ENCODE measurements around the gene DPYSL5. TPM values are rescaled to one million over a fixed set of nuclear protein-coding genes. Genes with fewer than 3 reads are reported as not detected.
A peak's percentile ranks its signal among the peaks of the same experiment; 100 is the strongest.

DPYSL5 gene
- total RNA-seq, 4 donors from 2014 or later: 0.13 to 0.50 (median 0.41) TPM

DNA sequence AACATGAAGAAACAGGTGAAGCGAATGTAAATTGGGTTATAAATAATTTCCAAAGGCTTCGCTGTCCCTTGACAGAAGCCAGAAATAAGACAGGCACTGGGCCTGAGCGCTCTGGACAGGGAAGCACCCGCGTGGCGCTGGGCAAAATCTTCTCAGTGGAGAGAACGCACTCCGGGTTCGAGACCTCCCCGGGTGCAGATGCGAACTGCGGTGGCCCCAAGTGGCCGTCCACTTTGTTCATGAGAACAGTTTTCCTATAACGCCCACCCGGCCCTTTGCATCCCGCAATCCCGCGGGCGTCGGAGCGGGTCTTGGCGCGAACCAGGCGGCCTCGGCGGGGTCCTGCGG is 651 bp upstream of the DPYSL5 start:
- no peaks in the 10 kb centered on the region for H3K36me3 ChIP-seq
- TF ChIP-seq EP300 (IDR thresholded peaks at IDR 0.05) (no peak), CTCF (IDR thresholded peaks at IDR 0.05) (no peak), POLR2AphosphoS5 (IDR thresholded peaks at IDR 0.05) (no peak), POLR2A (IDR thresholded peaks at IDR 0.05; ENCODE audit: low read depth) (no peak)
- H3K9me3 ChIP-seq: no peaks in the 10 kb centered on the region
- peaks cover 18 to 97% (median 54%) of the 10 kb centered on the region in 4 donors for H3K27me3 ChIP-seq
- peak overlapping the region; percentile 49 to 56 (median 50) for H3K4me3 ChIP-seq
- H3K27ac ChIP-seq (replicated peaks in 1 of 4): no peak overlapping the region
- peak; percentile 10 for DNase-seq (ENCODE audit: extremely low spot score)
- peaks cover 35 to 42% (median 41%) of the 10 kb centered on the region in 4 donors for H3K4me1 ChIP-seq
- 5% methylated on average over 20 of the region's 27 CpGs for WGBS
- intact Hi-C loops (cut with DNase I): no loop called here

GRCh38 chr2:26848336-26849055 is 564 bp downstream of the DPYSL5 start:
- whole genome bisulfite sequencing: 3% methylated on average over 28 of the region's 75 CpGs
- TF ChIP-seq POLR2AphosphoS5 (IDR thresholded peaks at IDR 0.05): no peak
- no peak for TF ChIP-seq CTCF (IDR thresholded peaks at IDR 0.05)
- no peak for TF ChIP-seq POLR2A (IDR thresholded peaks at IDR 0.05; ENCODE audit: low read depth)
- no peak for TF ChIP-seq EP300 (IDR thresholded peaks at IDR 0.05)
- H3K27me3 ChIP-seq: peaks cover 18 to 98% (median 54%) of the 10 kb centered on the region in 4 donors
- peak overlapping the region; percentile 49 to 56 (median 50) for H3K4me3 ChIP-seq
- intact Hi-C loops (cut with DNase I): no loop called here
- no peaks in the 10 kb centered on the region for H3K36me3 ChIP-seq
- DNase-seq (ENCODE audit: extremely low spot score): peak; percentile 81
- H3K27ac ChIP-seq (replicated peaks in 1 of 4): no peak overlapping the region
- peaks cover 40 to 42% (median 41%) of the 10 kb centered on the region in 4 donors for H3K4me1 ChIP-seq
- H3K9me3 ChIP-seq: no peaks in the 10 kb centered on the region

GRCh38 chr2:26849056-26849999 is 1.4 kb downstream of the DPYSL5 start:
- DNase-seq (ENCODE audit: extremely low spot score): peak; percentile 91
- Histone ChIP-seq H3K4me3 (peak overlapping the region; percentile 49 to 56 (median 50)), H3K4me1 (peaks cover 40 to 42% (median 41%) of the 10 kb centered on the region in 4 donors), H3K9me3 (no peaks in the 10 kb centered on the region), H3K27ac (replicated peaks in 1 of 4) (no peak overlapping the region), H3K27me3 (peaks cover 18 to 92% (median 54%) of the 10 kb centered on the region in 4 donors), H3K36me3 (no peaks in the 10 kb centered on the region)
- TF ChIP-seq POLR2AphosphoS5 (IDR thresholded peaks at IDR 0.05) (no peak), CTCF (IDR thresholded peaks at IDR 0.05) (no peak), POLR2A (IDR thresholded peaks at IDR 0.05; ENCODE audit: low read depth) (no peak), EP300 (IDR thresholded peaks at IDR 0.05) (no peak)
- 1% methylated on average over 30 of the region's 75 CpGs for WGBS
- intact Hi-C loops (cut with DNase I): no loop called here

- Histone ChIP-seq H3K27ac (replicated peaks in 1 of 4) (no peak overlapping the region), H3K4me1 (peaks cover 40 to 42% (median 41%) of the 10 kb centered on the region in 4 donors), H3K4me3 (peak overlapping the region in 3 of 4 donors; percentile 49 to 56 (median 50)), H3K27me3 (peaks cover 18 to 91% (median 50%) of the 10 kb centered on the region in 4 donors), H3K36me3 (no peaks in the 10 kb centered on the region), H3K9me3 (no peaks in the 10 kb centered on the region)
- peak; percentile 83 for DNase-seq (ENCODE audit: extremely low spot score)
- 50% methylated on average over 8 of the region's 25 CpGs for WGBS
- intact Hi-C loops (cut with DNase I): no loop called here
- TF ChIP-seq CTCF (IDR thresholded peaks at IDR 0.05): no peak
- TF ChIP-seq POLR2A (IDR thresholded peaks at IDR 0.05; ENCODE audit: low read depth): no peak
- TF ChIP-seq EP300 (IDR thresholded peaks at IDR 0.05): no peak
- no peak for TF ChIP-seq POLR2AphosphoS5 (IDR thresholded peaks at IDR 0.05)
Observed at GRCh38 chr2:26850000-26850431, 2.1 kb downstream of the DPYSL5 start.
